CD1c-positive myeloid dendritic cell (primary cell): ENCODE results near the gene IGSF22.

ENCODE experiments used
- DNase-seq: peaks from one replicate; pipeline ENCODE4 v3.0.0-alpha.2; 2016; ENCODE audit errors: extremely low spot score

Gene IGSF22

DNA sequence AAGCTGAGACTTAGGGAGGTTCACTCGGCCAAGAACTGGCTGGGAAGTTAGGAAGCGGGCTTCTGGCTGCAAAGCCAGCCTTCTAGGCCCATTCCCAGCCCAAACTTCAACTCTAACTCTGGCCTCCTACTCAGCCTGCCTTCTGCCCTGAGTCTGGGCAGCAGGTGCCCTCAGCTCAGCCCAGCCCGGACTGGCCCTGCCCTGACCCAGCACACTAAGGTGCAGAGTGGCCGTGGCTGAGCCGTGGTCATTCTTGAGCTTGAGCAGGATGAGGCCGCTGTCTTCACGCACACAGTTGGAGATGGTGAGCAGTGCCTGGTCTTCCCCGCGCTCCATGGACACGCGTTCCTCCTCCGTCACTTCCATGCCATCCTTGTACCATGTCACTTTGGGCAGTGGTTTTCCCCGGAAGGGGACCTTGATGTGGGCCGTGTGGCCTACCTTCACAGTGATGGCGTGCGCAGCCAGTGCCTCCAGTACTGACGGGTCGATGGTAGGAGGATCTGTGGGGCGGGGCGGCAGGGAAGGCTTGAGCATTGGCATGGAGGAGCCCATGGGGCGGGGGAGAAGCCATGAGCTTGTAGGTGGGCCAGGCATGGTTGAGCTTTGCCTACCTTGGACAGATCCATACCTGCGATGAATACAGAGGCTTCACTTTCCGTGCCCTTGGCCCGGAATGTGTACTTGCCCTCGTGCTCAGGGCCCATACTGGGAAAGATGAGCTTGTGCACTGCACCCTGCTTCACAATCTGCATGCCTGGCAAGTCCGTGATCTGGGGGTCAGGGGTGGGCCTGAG is 12.1 kb downstream of the IGSF22 start:
- DNase-seq, result no peak

DNA sequence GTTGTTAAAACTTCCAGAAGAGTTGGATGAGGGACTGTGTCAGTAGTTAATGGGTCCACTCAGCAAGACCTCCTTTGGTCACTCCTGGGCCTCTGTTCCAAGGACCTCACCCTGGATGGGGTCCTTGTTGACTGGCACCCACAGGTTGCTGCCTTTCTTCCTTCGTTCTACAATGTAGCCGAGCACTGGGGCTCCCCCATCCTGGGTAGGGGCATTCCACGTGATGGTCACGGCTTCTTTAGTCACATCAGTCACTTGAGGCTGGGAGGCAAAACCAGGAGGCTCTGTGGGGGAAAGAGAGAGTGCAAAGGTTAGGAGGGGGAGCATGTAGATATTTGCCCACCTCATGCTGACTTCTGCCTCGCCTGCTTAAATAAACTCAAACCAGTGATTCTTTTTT is 15.4 kb downstream of the IGSF22 start:
- no peak for DNase-seq

DNA sequence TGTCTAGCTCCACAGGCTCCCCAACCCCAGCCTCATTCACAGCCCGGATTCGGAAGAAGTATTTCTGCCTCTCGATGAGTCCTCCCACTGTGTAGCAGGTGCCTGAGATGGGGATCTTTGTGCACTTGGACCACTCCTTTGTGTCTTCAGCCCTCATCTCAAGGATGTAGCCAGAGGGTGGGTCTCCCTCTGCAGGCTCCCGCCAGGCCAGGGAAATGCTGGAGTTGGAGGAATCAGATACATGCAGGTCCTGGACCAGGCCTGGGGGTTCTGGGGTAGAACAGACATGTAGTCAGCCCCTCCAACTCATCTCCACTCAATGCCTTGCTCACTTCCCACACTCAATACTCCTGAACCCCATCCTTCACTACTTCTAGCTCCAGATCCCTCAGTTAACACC is 16.6 kb downstream of the IGSF22 start:
- DNase-seq, result no peak

DNA sequence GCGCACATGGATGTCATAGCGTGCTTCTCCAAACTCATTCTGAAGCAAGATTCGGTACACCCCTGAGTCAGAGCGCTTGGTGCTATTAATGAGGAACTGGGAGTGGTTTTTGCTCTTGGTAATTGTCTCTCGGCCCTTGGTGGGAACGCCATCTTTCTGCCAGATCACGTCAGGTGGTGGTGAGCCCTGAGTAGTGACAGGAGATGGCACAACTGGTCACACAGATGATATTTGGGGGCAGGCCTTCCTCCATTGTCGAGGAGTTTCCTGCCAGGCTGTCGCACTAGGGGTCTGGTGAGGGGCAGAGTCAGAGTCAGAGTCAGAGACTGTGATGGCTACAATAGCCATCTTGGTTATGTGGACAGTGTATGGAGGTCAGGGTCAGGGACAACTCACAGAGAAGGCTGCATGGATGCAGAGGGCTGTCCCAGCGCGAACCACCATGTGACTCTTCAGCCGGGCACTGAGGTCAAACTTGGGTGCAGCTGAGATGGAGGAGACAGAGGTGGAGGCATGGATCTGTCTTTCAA is 18.1 kb downstream of the IGSF22 start:
- DNase-seq, result peak; percentile 42

DNA sequence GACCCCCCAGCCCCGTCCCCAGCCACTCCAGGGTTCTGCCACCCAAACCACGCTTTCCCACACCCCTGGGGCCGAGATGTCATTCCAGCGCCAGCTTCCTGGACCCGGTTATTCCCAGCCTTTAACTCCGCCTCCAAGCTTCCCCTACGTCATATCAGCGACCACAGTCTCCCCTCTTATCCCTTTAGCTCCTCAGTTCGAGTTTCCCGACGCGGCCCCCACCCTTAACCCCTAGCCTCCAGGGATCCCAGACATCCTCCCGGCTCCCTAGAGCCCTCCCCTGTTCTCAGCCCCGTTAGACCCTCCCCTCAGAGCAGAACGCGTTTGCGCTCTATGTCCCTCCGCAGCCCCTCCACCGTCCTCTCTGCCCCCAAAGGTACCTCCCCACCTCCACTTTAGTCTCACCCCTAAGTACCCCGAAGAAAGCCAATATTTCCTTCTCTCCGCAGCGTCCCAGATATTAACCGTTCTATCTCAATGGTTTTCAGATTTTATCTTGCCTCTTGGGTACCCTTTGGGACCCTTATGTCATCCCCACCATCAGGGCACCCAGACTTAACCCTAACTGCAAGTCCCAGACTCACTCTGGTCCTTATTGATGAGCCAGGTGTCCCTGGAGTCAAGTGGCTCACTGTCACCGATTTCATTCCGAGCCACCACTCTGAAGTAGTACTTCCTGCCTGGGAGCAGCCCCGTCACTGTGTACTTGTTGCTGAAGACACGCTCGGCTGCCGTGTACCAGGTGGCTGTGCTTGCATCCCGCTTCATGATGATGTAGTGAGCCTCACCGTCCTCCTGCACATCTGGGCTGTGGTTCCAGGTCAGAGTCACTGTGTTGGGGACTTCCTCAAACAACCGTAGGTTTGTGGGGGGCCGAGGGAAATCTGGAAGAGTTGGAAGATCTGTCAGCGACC is 19.4 kb downstream of the IGSF22 start:
- DNase-seq, result peak; percentile 9

DNA sequence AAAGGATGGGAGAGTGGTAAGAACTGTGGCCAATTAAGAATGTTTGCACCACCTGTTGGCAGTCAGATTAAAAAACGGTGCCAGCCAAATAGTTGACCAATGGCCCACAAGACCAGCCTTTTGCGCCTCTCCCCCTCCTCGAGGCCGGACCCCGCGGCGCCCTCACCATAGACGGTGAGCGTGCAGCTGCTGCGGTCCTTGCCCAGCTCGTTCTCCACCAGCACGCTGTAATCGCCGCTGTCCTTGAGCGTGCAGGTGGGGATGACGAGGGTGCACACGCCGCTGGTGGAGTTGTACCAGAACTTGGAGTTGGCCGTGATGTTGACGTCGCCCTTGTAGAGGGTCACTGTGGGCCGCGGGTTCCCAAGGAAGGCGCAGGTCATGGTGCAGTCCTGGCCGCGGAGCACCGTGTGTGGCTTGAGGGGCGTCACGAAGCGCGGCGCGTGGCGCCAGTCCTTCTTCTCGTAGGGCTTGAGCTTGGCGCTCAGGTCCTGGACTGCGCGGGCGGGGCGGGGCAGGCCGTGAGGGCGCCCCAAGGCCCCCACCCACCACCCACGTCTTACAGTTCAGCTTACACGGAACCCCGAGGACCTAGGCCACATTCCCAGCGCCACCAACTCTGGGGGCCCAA is 20.2 kb downstream of the IGSF22 start:
- DNase-seq, result peak; percentile 42

DNA sequence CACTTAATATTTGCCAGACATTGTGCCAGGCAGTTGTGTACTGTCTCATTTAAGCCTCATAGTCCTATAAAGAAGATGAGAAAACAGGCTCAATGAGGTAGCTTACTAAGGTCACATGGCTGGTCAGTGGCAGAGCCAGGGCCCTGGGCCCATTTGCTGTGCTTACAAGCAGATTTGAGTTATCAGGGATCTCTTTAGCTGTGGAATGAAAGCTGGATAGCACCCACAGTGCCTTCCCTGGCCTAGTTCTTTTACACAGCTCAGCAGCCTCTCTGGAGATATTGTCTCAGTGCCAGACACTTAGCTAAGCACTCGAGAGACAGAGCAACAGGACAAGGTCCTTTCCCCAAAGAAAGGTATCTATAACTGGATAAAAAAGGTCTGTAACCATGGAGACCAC is 21.3 kb downstream of the IGSF22 start:
- no peak for DNase-seq

DNA sequence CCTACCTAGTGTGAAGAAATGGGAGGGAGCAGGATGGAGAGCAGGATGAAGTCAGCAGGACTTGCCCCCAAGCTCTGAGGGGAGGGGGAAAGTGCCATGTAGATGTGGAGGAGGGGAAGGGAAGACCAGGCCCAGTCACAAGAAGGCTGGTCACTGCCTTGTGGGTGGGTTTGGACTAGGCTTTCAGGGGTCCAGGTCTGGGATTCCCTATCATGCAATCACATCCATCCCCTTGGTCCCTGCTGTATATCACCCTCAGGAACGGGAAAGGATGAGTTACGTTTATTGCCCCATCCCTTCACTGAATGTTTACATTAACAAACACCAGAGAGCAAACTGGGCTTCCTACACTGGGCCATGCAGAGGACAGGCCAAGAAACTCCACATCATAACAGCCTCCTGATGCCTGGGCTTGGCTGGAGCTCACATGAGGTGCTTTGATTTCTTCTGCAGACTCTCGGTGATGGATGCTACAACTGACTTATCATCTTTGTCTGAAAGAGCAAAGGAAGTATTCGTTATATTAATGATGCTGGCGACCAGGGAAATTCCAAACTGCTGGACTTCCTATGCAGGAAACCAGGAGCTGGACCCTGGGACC is 21.8 kb downstream of the IGSF22 start:
- DNase-seq, result no peak

DNA sequence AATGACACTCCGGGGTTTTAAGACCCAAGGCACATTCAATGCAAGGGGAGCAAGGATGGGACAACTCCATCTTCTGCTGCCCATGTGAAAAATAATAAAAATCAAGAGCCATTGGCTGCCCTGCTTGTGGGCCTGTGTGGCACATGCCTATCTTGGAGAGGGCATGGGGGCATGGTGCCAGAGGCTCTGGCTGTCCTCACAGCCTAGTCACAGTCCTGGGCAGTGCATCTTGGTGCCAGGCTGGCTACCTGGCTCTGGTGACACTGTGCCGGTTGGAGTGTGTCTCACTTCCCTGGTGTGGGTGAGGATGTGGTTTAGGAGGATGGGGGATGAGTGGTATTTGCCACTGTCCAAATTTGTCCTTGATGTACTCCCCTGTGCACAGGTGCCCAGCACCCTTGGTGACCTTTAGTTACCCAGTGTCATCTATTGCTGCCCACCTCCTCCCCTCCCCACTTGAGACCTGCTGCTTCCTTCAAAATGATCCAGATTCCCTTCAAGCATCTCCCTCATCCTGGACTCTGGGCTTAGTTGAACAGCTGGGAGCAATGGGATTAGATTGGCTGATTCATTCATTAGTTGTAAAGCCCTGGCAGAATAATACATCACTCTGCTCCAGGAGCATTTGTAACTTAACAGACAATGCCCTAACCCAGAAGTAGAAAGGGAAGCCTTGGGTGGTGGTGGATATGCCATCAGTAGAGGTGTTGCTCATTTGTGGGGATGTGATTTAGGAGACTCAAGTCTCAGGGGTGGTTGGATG is 22.8 kb downstream of the IGSF22 start:
- DNase-seq, result no peak

DNA sequence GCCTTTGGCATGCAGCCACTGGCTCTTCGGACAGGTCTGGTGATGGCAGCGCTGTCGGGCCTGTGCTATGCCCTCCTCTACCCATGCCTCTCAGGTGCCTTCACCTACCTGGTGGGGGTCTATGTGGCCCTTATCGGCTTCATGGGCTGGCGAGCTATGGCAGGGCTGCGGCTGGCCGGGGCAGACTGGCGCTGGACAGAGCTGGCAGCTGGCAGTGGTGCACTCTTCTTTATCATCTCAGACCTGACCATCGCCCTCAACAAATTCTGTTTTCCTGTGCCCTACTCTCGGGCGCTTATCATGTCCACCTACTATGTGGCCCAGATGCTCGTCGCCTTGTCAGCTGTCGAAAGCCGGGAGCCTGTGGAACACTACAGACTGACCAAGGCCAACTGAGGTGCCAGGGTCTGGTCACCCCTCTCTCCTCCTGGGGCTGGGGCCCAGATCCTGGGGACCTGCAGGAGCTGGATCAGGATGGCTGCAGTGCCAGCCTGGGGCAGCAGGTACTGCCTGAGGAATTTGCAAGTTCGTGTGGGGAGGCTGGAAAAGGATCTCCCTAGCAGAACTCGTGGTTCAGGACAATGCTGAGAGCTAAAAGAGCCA is 24.3 kb downstream of the IGSF22 start:
- no peak for DNase-seq

DNA sequence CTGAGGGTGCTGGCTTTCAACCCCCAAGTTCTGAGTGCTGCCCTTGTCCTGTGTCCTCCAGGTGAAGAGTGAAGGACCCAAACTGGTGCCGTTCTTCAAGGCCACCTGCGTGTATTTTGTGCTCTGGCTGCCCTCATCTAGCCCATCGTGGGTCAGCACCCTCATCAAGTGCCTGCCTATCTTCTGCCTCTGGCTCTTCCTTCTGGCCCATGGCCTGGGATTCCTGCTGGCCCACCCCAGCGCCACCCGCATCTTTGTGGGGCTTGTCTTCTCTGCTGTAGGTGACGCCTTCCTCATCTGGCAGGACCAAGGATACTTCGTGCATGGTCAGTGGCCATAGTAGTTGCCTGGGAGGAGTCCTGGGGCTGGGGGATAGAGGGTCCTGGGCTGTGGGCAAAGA is 25.1 kb downstream of the IGSF22 start:
- DNase-seq, result no peak

DNA sequence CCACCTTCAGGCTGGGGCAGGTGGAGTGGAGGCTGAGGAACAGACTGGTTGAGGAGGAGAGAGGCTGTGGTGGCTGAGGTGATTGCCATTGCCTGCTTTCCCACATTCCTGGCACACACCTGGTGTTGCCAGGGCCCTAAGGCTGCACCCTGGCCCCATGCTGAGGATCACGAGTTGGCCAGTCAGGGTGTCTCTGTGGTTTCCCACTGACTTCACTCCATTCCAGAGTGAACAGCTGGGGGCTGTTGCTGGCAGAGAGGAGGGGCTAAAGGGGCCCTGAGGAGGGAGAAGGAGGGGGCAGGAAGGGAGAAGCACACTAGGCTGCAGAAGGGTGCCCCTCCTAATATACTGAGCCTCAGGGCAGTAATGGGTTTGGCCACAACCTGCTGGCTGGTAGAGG is 25.6 kb downstream of the IGSF22 start:
- peak; percentile 11 for DNase-seq

DNA sequence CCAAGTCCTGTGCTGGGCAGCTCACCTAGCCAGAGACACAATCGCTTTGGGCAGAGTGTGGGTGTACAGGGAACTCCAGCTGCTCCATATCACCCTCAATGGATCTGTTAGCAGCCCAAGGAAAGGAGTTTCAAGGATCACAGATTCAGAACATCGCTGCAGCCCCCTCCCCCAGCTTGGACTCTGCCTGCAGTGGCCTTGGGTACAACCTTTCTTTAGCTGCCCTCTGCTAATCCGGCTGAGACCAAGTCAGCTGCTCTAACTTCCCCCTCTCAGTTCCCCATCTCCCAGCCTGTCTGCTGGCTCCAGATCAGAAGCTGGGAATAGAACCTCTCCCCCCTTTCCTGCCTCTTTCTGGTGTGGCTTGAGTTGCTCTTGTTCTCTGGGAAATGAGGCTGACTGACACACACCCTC is 26.1 kb downstream of the IGSF22 start:
- DNase-seq, result peak; percentile 79

DNA sequence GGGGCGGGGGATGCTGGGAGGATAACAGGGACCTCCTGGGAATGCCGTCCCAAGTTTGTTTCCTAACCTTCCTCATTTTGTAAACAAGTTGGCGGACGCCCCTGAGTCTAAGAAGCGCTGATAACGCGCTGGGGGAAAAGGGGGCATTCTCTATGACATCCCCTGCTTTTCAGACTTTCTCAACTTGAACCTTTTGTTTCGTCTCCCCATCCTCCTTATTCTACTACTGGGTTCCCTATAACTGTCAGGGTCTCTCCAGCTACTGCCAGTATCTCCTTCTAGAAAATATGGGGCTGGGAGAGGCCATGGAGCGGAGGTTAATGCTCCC is 26.8 kb downstream of the IGSF22 start:
- no peak for DNase-seq

DNA sequence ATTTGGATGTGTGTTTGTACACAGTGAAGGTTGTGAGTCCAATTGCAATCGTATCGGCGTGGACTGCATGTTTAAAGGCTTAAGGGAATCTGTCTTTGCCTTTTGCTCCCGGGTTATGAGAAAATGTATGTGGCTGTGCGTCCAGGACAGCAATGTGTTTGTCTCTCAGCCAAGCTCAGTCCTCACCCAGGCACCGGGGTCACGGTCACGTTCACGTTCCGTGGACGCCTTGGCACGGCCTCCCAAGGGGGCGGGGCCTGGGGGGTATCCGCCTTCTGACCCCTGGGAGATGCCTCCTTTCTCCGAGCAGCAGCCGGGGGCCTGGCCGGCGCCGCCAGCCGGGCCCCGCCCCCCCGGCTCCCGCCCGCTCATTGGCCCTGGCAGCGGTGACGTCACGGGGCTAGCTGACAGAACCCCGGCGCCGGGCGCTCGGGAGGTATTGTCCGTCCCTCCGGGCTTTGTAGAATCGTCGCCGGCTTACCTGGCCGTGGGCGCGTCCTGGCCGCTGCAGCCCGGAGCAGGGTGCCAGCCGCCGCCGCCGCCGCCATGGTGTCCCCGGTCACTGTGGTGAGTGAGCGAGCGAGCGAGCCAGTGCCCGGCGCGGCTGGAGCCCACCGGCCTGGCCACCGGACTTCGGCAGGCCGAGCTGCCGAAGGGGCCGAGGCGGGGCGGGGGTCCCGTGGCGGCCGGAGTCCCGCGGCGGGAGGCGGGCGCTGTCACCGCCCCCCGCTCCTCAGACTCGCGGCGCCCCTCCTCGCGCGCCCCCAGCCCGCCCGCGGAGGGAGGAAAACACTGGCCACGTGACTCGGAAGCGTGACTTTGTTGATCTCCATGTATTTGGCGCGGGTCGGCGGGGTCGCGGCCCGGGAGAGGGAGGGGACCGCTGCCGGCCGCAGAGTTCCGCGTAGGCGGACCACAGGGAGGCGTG is 27.4 kb downstream of the IGSF22 start, which contains the start of gene TMEM86A:
TMEM86A (plus strand) TSS at position 439 of the 928 bp plus-strand sequence; CDS start at position 547, 108 bp downstream.
- peak; percentile 91 for DNase-seq

DNA sequence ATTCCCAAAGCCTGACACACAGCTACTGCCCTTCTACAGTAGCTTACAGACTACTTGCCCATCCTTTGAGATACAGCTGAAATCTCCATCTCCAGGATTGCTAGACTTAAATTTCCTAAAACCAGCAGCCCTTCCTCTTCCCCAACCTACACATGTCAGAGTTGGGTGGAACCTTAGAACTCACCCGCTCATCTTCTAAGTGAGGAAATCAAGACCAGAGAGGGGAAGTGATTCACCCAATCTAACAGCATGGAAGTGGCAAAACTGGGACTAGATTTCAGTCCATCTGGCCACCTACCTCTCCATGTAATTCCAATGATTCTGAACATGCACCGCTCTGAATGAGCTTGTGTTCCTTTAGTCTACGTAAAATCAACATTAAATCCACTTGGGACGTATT is 28.4 kb downstream of the IGSF22 start:
- peak; percentile 74 for DNase-seq

DNA sequence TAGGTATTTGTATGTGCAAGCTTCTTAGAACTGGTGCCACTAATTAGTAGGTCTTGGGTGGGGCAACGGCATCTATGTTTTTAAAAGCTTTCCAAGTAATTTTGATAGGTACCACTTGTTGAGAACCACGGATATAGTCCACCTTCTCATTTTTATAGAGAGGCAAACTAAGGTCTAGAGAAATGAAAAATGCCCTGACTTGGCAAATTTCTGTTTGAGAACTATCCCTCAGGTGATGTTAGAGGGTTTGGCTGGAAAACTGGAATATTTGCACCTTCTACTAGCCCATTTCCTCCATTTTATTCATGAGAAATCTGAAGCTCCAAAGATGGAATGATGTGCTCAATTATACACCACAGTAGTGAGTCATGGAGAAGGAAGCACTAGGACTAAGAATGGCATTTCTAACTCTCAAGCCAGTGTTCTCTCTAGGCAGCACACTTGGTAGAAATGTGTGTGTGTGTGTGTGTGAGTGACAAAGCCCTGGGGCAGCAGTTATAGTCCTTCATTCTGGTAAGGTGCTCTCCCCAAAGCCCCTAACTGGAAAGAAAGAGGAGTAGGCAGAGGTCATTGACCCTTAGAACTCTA is 29.3 kb downstream of the IGSF22 start:
- DNase-seq, result no peak

DNA sequence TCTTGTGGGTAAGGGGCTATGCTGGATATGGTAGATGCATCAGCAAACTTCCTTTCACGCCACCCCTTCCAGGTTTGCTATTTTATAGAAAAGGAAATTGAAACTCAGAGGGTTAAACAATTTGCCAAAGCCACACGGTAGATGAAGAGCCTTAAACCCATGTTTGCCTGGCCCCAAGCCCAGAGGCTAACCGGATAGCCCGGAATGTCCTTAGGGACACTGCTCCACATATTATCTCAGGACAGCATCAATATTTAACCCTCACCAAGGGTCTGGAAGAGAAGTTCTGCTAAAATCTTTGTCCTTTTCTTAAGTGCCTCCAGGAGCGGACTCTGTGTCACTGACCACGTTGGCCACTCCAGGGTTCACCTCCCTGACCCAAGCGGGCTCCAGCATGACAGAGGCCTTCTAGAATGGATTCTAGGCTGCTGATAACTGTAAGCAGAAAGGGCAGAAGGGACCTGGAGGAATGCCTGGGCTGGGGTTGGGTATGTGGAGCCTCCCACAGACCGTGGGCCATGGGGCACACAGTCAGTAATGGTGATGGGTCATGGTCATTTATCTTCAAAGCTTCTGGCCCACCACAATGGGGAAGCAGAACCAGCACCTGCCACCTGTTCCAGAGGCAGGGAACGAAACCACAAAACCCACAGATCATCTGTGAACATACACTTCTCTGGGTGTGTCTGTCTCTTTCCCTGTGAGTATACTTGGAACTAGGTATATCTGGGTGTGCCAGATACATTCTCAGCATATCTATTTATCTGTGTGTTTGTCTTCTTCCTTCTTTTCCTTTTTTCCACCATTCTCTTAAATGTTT is 32.8 kb downstream of the IGSF22 start:
- DNase-seq, result no peak
